A549 (cell line): ENCODE results near the gene TKFC. TPM values are rescaled to one million over a fixed set of nuclear protein-coding genes. Genes with fewer than 3 reads are reported as not detected.
"Not testable (repeated sequence)": the region's sequence is repeated elsewhere in the genome, so short reads cannot be mapped to it uniquely, and the experiment has no call there.

Experiments
- ATAC-seq, 2 experiments: fragments of 200-7000 bp in 1 of 2; fragments of >200 bp in 1 of 2; cut with Nextera tagmentation in 1 of 2; cut with Tn5 transposase in 1 of 2; 3 replicates each; pipeline versions ENCODE4 v1.8.0 to v1.9.1; 2018 to 2020; ENCODE audit warnings: mild to moderate bottlenecking in 1 of 2, moderate library complexity in 1 of 2
- CTCF ChIA-PET: fragments of 300-600 bp; sonication (Branson Sonifier 250); formaldehyde crosslinking; extraction: SDS; loops from one replicate; lab custom pipeline; 2021; ENCODE audit warnings: antibody characterized with exemption, inconsistent platforms; lab: Yijun Ruan, JAX
- POLR2A ChIA-PET: fragments of 350-600 bp; formaldehyde crosslinking; extraction: SDS; loops from one replicate; lab custom pipeline; 2021; ENCODE audit warnings: antibody characterized with exemption, inconsistent platforms; lab: Yijun Ruan, JAX
- DNase-seq, 2 experiments: peaks; one replicate each; pipeline versions ENCODE4 v3.0.0 to v3.0.0-alpha.2; 2011 to 2016; ENCODE audit warnings: low read depth in 1 of 2, low spot score in 1 of 2
- FAIRE-seq: peaks from 2 replicates; lab custom pipeline; 2011; peaks lifted over from hg19 to GRCh38; lab: Jason Lieb, UNC
- H3K27ac ChIP-seq, 2 experiments: fragments of >200 bp; sonication (Bioruptor Twin); formaldehyde crosslinking; 3 replicates each; pipeline ENCODE4 v1.5.1; 2016 to 2017
- H3K4me1 ChIP-seq: fragments of >200 bp; sonication (Bioruptor Twin); formaldehyde crosslinking; 3 replicates; pipeline ENCODE4 v1.6.1; 2016
- H3K4me2 ChIP-seq: fragments of >200 bp; sonication (Bioruptor Twin); formaldehyde crosslinking; 3 replicates; pipeline ENCODE4 v1.6.1; 2016
- H3K4me3 ChIP-seq: fragments of >200 bp; sonication (Bioruptor Twin); formaldehyde crosslinking; 3 replicates; pipeline ENCODE4 v1.5.1; 2016
- H3K9me3 ChIP-seq: fragments of >200 bp; sonication (Bioruptor Twin); formaldehyde crosslinking; 3 replicates; pipeline ENCODE4 v1.6.1; 2016
- CBX8 ChIP-seq: fragments of 200-600 bp; sonication (generic); IDR thresholded peaks from 2 replicates; pipeline ENCODE4 v1.6.1; 2016
- CEBPB ChIP-seq, 2 experiments: fragments of >200 bp in 1 of 2; sonication (Bioruptor Twin) in 1 of 2; formaldehyde crosslinking in 1 of 2; IDR thresholded peaks; 2 replicates each; pipeline ENCODE4 v1.6.1; 2012 to 2016
- CTCF ChIP-seq: fragments of >200 bp; sonication (Bioruptor Twin); formaldehyde crosslinking; IDR thresholded peaks from 3 replicates; pipeline ENCODE4 v1.5.1; 2016
- EP300 ChIP-seq, 2 experiments: fragments of >200 bp; sonication (Bioruptor Twin); formaldehyde crosslinking; IDR thresholded peaks; 2 replicates in 1 of 2; 3 replicates in 1 of 2; pipeline ENCODE4 v1.6.1; 2016 to 2017
- ESRRA ChIP-seq: fragments of 150-350 bp; IDR thresholded peaks from 2 replicates; pipeline ENCODE4 v1.6.1; 2014; ENCODE audit warnings: mild to moderate bottlenecking, low read length, borderline replicate concordance
- FOSL2 ChIP-seq, 2 experiments: fragments of 450-650 bp in 1 of 2; fragments of >200 bp in 1 of 2; sonication (Bioruptor Twin) in 1 of 2; formaldehyde crosslinking; IDR thresholded peaks; 2 replicates each; pipeline versions ENCODE4 v1.5.0 to v1.6.1; 2016 to 2020; ENCODE audit warnings: mild to moderate bottlenecking in 1 of 2, moderate library complexity in 1 of 2
- HES2 ChIP-seq: fragments of >200 bp; sonication (Bioruptor Twin); formaldehyde crosslinking; IDR thresholded peaks from 2 replicates; pipeline ENCODE4 v1.6.1; 2016
- HEYL ChIP-seq: fragments of 250-450 bp; sonication (Bioruptor Pico); IDR thresholded peaks from 2 replicates; pipeline ENCODE4 v1.8.0; 2021; ENCODE audit warnings: mild to moderate bottlenecking, moderate library complexity
- JUN ChIP-seq, 2 experiments: fragments of >200 bp; sonication (Bioruptor Twin); formaldehyde crosslinking; IDR thresholded peaks; 2 replicates in 1 of 2; 3 replicates in 1 of 2; pipeline ENCODE4 v1.6.1; 2016 to 2017
- JUNB ChIP-seq: fragments of >200 bp; sonication (Bioruptor Twin); formaldehyde crosslinking; IDR thresholded peaks from 2 replicates; pipeline ENCODE4 v1.6.1; 2016
- KDM1A ChIP-seq: fragments of 200-600 bp; sonication (generic); IDR thresholded peaks from 2 replicates; pipeline ENCODE4 v1.6.1; 2016; ENCODE audit warnings: low read depth, mild to moderate bottlenecking
- KDM5A ChIP-seq: fragments of 200-600 bp; sonication (generic); IDR thresholded peaks from 2 replicates; pipeline ENCODE4 v1.6.1; 2016; ENCODE audit warnings: antibody characterized with exemption, mild to moderate bottlenecking
- MAFK ChIP-seq: fragments of 450-650 bp; IDR thresholded peaks from 2 replicates; pipeline ENCODE4 v1.6.1; 2014; ENCODE audit not compliant: partially characterized antibody
- MAZ ChIP-seq: fragments of 150-350 bp; IDR thresholded peaks from 2 replicates; pipeline ENCODE4 v1.6.1; 2014; ENCODE audit warnings: antibody characterized with exemption, low read depth, low read length, borderline replicate concordance
- MYC ChIP-seq: IDR thresholded peaks from 2 replicates; pipeline ENCODE4 v1.6.1; 2012; ENCODE audit warnings: mild to moderate bottlenecking, inconsistent platforms, low read length, improper control_type of control experiment, borderline replicate concordance
- RAD21 ChIP-seq, 2 experiments: fragments of >200 bp in 1 of 2; sonication (Bioruptor Twin) in 1 of 2; formaldehyde crosslinking in 1 of 2; IDR thresholded peaks in 1 of 2; conservative IDR thresholded peaks in 1 of 2; 2 replicates in 1 of 2; 3 replicates in 1 of 2; pipeline ENCODE4 v1.6.1; 2012 to 2018; ENCODE audit warnings: inconsistent platforms in 1 of 2
- RNF2 ChIP-seq: fragments of 200-600 bp; sonication (generic); IDR thresholded peaks from 2 replicates; pipeline ENCODE4 v1.6.1; 2016; ENCODE audit warnings: low read depth, mild to moderate bottlenecking, antibody characterized with exemption, moderate library complexity, borderline replicate concordance
- SREBF2 ChIP-seq: fragments of 450-650 bp; IDR thresholded peaks from 2 replicates; pipeline ENCODE4 v1.6.1; 2014; ENCODE audit warnings: mild to moderate bottlenecking, moderate library complexity
- TP53 ChIP-seq: fragments of 250-450 bp; sonication (Bioruptor Pico); IDR thresholded peaks from 2 replicates; pipeline ENCODE4 v1.5.0; 2021; ENCODE audit warnings: mild to moderate bottlenecking, moderate library complexity
- ZNF302 ChIP-seq: fragments of 250-450 bp; sonication (Bioruptor Pico); IDR thresholded peaks from 2 replicates; pipeline ENCODE4 v1.9.0; 2021; ENCODE audit warnings: inconsistent platforms, mild to moderate bottlenecking, moderate library complexity
- WGBS: methylation state at CpG from one replicate; pipeline ENCODE4 v1.1.6; 2017; ENCODE audit errors: missing lambda C conversion rate; 5-methylcytosine and 5-hydroxymethylcytosine counted together
- polyA plus RNA-seq, 4 experiments: library from polyadenylated mRNA; depleted of rRNA in 3 of 4; stranded (reverse); fragments of >200 nt; fragmentation: RNase III in 1 of 4; extraction: RNeasy Plus Mini Kit Qiagen cat#74134 plus additional on column Dnase treatment in 1 of 4; gene quantifications; 2 replicates in 3 of 4; 3 replicates in 1 of 4; pipeline ENCODE4 v1.2.3, GENCODE V29; 2011 to 2017
- TF ChIP-seq, protein P1 (sequence below): fragments of >200 bp; sonication (Bioruptor Twin); formaldehyde crosslinking; IDR thresholded peaks from 3 replicates; pipeline ENCODE4 v1.6.1; 2016

The TKFC gene
- polyA plus RNA-seq, 2 of the 4 experiments (the other 2 are of a cell fraction), result 46.5 to 48.7 TPM

DNA sequence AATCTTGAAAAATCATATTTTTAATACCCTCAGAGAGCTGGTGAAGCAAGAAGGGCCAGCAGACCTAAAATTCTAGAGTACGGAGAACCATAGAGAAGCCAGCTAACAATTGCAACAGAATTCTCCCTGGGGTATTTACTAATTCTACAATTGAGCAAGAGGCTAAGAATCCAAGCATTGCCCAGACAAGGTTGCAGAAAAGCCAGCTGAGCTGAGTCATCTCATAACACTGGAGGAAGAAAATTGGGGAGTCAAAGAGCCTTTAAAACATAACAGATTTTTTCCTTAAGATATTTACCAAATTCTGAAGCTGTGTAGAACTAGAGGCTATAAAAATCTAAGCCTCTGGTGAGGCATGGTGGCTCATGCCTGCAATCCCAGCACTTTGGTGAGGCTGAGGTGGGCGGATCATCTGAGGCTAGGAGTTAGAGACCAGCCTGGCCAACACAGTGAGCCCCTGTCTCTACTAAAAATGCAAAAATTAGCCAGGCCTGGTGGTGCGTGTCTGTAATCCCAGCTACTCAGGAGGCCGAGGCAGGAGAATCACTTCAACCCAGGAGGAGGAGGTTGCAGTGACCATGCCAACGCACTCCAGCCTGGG is 45.8 kb downstream of the TKFC start:
- DNase-seq (peak; percentile 72 to 74), FAIRE-seq (no peak), ATAC-seq (peak; percentile 91 to 99)
- ChIA-PET CTCF (interaction anchor here (15.0 to 17.4 kb wide), 2 partner anchors 18 to 41 kb away, joined by 521 to 552 read pairs; partner anchors contain the start of genes CYB561A3, DDB1, TKFC and TMEM138), POLR2A (interaction anchor here (0.9 to 1.7 kb wide), 4 partner anchors 14 to 45 kb away, joined by 3 to 36 read pairs (median 6); partner anchors contain the start of genes CYB561A3, DDB1, TKFC and TMEM138)
- TF ChIP-seq RAD21 (conservative IDR thresholded peaks at IDR 0.05 in 1 of 2, IDR thresholded peaks at IDR 0.05 in 1 of 2) (0 out of 5 replicates have a peak, but pooled peaks of 1 of the 2 experiments have one; percentile 8), SREBF2 (no peak), HES2 (peak; percentile 95), CTCF (no peak), HEYL (no peak), ESRRA (no peak), MAFK (peak; percentile 39), JUN (IDR thresholded peaks at IDR 0.05) (peak in 1 of 2 experiments; percentile 58; a peak in 2 of 5 replicates), JUNB (peak; percentile 74), CEBPB (IDR thresholded peaks at IDR 0.05) (peak; percentile 97 to 98), EP300 (IDR thresholded peaks at IDR 0.05) (0 out of 5 replicates have a peak, but pooled peaks of 1 of the 2 experiments have one; percentile 24), MYC (no peak), FOSL2 (IDR thresholded peaks at IDR 0.05) (peak; percentile 70; the same call in 1 of the 2 replicates), FOSL2 (CRISPR knock-in tag; IDR thresholded peaks at IDR 0.05) (peak; percentile 91), TP53 (CRISPR knock-in tag) (no peak), RNF2 (no peak), MAZ (no peak)
- TF ChIP-seq, protein P1, sequence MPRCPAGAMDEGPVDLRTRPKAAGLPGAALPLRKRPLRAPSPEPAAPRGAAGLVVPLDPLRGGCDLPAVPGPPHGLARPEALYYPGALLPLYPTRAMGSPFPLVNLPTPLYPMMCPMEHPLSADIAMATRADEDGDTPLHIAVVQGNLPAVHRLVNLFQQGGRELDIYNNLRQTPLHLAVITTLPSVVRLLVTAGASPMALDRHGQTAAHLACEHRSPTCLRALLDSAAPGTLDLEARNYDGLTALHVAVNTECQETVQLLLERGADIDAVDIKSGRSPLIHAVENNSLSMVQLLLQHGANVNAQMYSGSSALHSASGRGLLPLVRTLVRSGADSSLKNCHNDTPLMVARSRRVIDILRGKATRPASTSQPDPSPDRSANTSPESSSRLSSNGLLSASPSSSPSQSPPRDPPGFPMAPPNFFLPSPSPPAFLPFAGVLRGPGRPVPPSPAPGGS, result peak; percentile 74; the same call in 1 of the 3 replicates
- H3K27ac ChIP-seq, result peak overlapping the region; percentile 76 to 87
- peaks cover 20% of the 10 kb centered on the region for H3K4me1 ChIP-seq
- H3K9me3 ChIP-seq, result no peaks in the 10 kb centered on the region
- peak overlapping the region; percentile 64 for H3K4me2 ChIP-seq
- H3K4me3 ChIP-seq, result no peak overlapping the region
- WGBS, result 37% methylated on average over 5 of the region's 5 CpGs

- no peaks in the 10 kb centered on the region for H3K9me3 ChIP-seq
- ChIA-PET POLR2A (interaction anchor here (0.7 to 1.4 kb wide), 2 partner anchors 19 to 42 kb away, joined by 3 to 4 read pairs; partner anchors contain the start of genes CYB561A3 and TMEM138), CTCF (interaction anchor here (1.4 to 17.4 kb wide), 3 partner anchors 21 to 53 kb away, joined by 5 to 552 read pairs (median 521); partner anchors contain the start of genes CYB561A3, DDB1, TKFC and TMEM138)
- no peak for FAIRE-seq
- 90% methylated on average over 9 of the region's 9 CpGs for WGBS
- peaks cover 20% of the 10 kb centered on the region for H3K4me1 ChIP-seq
- no peak overlapping the region for H3K27ac ChIP-seq
- H3K4me2 ChIP-seq, result no peak overlapping the region
- ATAC-seq, result no peak
- no peak for DNase-seq
- TF ChIP-seq ZNF302, result no peak
- no peak for TF ChIP-seq CBX8
- no peak for TF ChIP-seq KDM5A
- no peak for TF ChIP-seq KDM1A
- no peak overlapping the region for H3K4me3 ChIP-seq
Observed at GRCh38 chr11:61380884-61381283, 47.9 kb downstream of the TKFC start.

GRCh38 chr11:61383859-61384258 is 50.8 kb downstream of the TKFC start:
- H3K9me3 ChIP-seq, ATAC-seq, H3K4me1 ChIP-seq, H3K4me3 ChIP-seq, FAIRE-seq, H3K27ac ChIP-seq, H3K4me2 ChIP-seq, DNase-seq: not testable (repeated sequence)
- POLR2A ChIA-PET, result interaction anchor here (3.1 to 4.6 kb wide), 2 partner anchors 22 to 49 kb away, joined by 32 to 40 read pairs; partner anchors contain the start of genes CYB561A3, DDB1, TKFC and TMEM138
- CTCF ChIA-PET, result interaction anchor here (0.6 to 17.4 kb wide), 11 partner anchors 8 to 553 kb away, joined by 3 to 552 read pairs (median 7); partner anchors contain the start of genes CYB561A3, DDB1, TKFC and TMEM138
- WGBS, result 92% methylated on average over 5 of the region's 5 CpGs
